GM12878 (cell line): Measurements from ENCODE around the gene NPR2. TPM values are rescaled to one million over a fixed set of nuclear protein-coding genes. Genes with fewer than 3 reads are reported as not detected.

Experiments
- ATAC-seq: fragments of 200-7000 bp; cut with Tn5 transposase; 3 replicates; pipeline ENCODE4 v1.9.1; 2020; ENCODE audit warnings: mild to moderate bottlenecking, moderate library complexity
- BruUV-seq: library from RNA; stranded (reverse); fragments of 400-500 nt; replicated peaks from 2 replicates; lab custom pipeline; 2021; lab: Mats Ljungman, UMichigan
- CTCF ChIA-PET: fragments of 300-600 bp; sonication (Branson Sonifier 250); formaldehyde crosslinking; extraction: SDS; loops from one replicate; lab custom pipeline; 2021; ENCODE audit warnings: inconsistent platforms; lab: Yijun Ruan, JAX
- POLR2A ChIA-PET: fragments of 350-600 bp; formaldehyde crosslinking; extraction: SDS; loops from one replicate; lab custom pipeline; 2021; ENCODE audit warnings: inconsistent platforms; lab: Charles Lee
- RAD21 ChIA-PET: fragments of 300-600 bp; sonication (Branson Sonifier 250); formaldehyde crosslinking; loops from one replicate; lab custom pipeline; 2023; ENCODE audit warnings: antibody characterized with exemption; ENCODE audit not compliant: unreplicated experiment; lab: Charles Lee
- SMC1A ChIA-PET: fragments of 300-600 bp; sonication (Branson Sonifier 250); formaldehyde crosslinking; loops from one replicate; lab custom pipeline; 2023; ENCODE audit not compliant: unreplicated experiment, uncharacterized antibody; lab: Charles Lee
- DNase-seq: peaks from one replicate; pipeline ENCODE4 v3.0.0-alpha.2; 2011; ENCODE audit warnings: low read depth, low spot score
- FAIRE-seq: peaks from 3 replicates; lab custom pipeline; 2011; peaks lifted over from hg19 to GRCh38; lab: Jason Lieb, UNC
- H2AFZ ChIP-seq: 2 replicates; pipeline ENCODE4 v1.6.0; 2011; ENCODE audit warnings: low read depth, low read length, control low read depth; ENCODE audit not compliant: control insufficient read depth
- H3K27ac ChIP-seq: 2 replicates; pipeline ENCODE4 v1.5.1; 2011; ENCODE audit warnings: control low read depth; ENCODE audit not compliant: control insufficient read depth, insufficient read depth
- H3K27me3 ChIP-seq, 2 experiments: replicated peaks in 1 of 2; 2 replicates each; pipeline versions ENCODE4 v1.6.0 to v1.6.1; 2011; ENCODE audit warnings: low read length in 1 of 2; ENCODE audit not compliant: control insufficient read depth in 2 of 2, insufficient read depth in 2 of 2
- H3K36me3 ChIP-seq, 2 experiments: 2 replicates each; pipeline ENCODE4 v1.5.1; 2011; ENCODE audit warnings: low read length in 1 of 2; ENCODE audit not compliant: control insufficient read depth in 2 of 2, insufficient read depth in 2 of 2
- H3K4me1 ChIP-seq: 2 replicates; pipeline ENCODE4 v1.6.1; 2011; ENCODE audit warnings: mild to moderate bottlenecking, low read length, moderate library complexity, mixed read lengths; ENCODE audit not compliant: control insufficient read depth, insufficient read depth
- H3K4me2 ChIP-seq: 2 replicates; pipeline ENCODE4 v1.6.0; 2011; ENCODE audit warnings: control low read depth; ENCODE audit not compliant: control insufficient read depth, insufficient read depth
- H3K4me3 ChIP-seq: fragments of 200-600 bp; sonication (generic); 2 replicates; pipeline ENCODE4 v1.5.1; 2016
- H3K79me2 ChIP-seq: 2 replicates; pipeline ENCODE4 v1.6.0; 2011; ENCODE audit warnings: low read length; ENCODE audit not compliant: control insufficient read depth, insufficient read depth
- H3K9ac ChIP-seq: 2 replicates; pipeline ENCODE4 v1.8.0; 2011; ENCODE audit warnings: low read length, control low read depth, mixed read lengths; ENCODE audit not compliant: control insufficient read depth, insufficient read depth
- H3K9me3 ChIP-seq: replicated peaks from 3 replicates; pipeline ENCODE4 v1.5.1; 2011; ENCODE audit warnings: mild to moderate bottlenecking, low read length; ENCODE audit not compliant: control insufficient read depth, insufficient read depth
- H4K20me1 ChIP-seq: 2 replicates; pipeline ENCODE4 v1.6.0; 2011; ENCODE audit not compliant: control insufficient read depth, insufficient read depth
- POLR2AphosphoS5 ChIP-seq: IDR thresholded peaks from 2 replicates; pipeline ENCODE4 v1.6.1; 2011; ENCODE audit warnings: mild to moderate bottlenecking, low read length, inconsistent platforms
- RCOR1 ChIP-seq: conservative IDR thresholded peaks from 2 replicates; pipeline ENCODE4 v1.6.1; 2012; ENCODE audit warnings: low read depth, low read length, improper control_type of control experiment
- SMC3 ChIP-seq: IDR thresholded peaks from 2 replicates; pipeline ENCODE4 v1.6.1; 2011; ENCODE audit warnings: low read length, improper control_type of control experiment, borderline replicate concordance
- SRF ChIP-seq, 2 experiments: IDR thresholded peaks; 2 replicates each; pipeline ENCODE4 v1.6.1; 2011; ENCODE audit warnings: low read depth in 2 of 2, low read length in 2 of 2, mild to moderate bottlenecking in 1 of 2, moderate library complexity in 1 of 2
- SUZ12 ChIP-seq: fragments of 200-600 bp; sonication (generic); IDR thresholded peaks from one replicate; pipeline ENCODE4 v1.6.1; 2018; ENCODE audit warnings: antibody characterized with exemption, mild to moderate bottlenecking; ENCODE audit not compliant: unreplicated experiment
- WGBS: methylation state at CpG from one replicate; pipeline ENCODE4 v1.1.6; 2016; ENCODE audit warnings: low lambda C conversion rate; ENCODE audit not compliant: insufficient replicate concordance, insufficient coverage; ENCODE audit errors: missing lambda C conversion rate; 5-methylcytosine and 5-hydroxymethylcytosine counted together
- in situ Hi-C: fragments of 300-500 bp; cut with MboI; formaldehyde crosslinking; loops from 9 replicates; pipeline ENCODE4 v1.14.3; 2018; ENCODE audit warnings: mixed read lengths
- intact Hi-C: fragments of 100-400 bp; cut with micrococcal nuclease; formaldehyde crosslinking; loops from one replicate; pipeline ENCODE4 v1.14.2; 2022; ENCODE audit not compliant: unreplicated experiment
- polyA plus RNA-seq, 11 experiments: library from polyadenylated mRNA; depleted of rRNA in 4 of 11; unstranded in 6 of 11; stranded (reverse) in 5 of 11; fragments of >200 nt; fragmentation: Nextera tagmentation in 4 of 11; fragmentation: Illumina TruSeq in 1 of 11; extraction: Ambion mirVana in 4 of 11; extraction: Trizol in 1 of 11; gene quantifications; 1 replicate in 1 of 11; 2 replicates in 10 of 11; pipeline versions ENCODE4 v1.2.1 to v1.2.3, GENCODE V29; 2011 to 2016; ENCODE audit warnings: inconsistent platforms in 2 of 11, missing spikeins in 2 of 11, low read depth in 1 of 11
- total RNA-seq, 4 experiments: library from RNA; depleted of rRNA in 3 of 4; stranded (reverse); fragments of >200 nt in 3 of 4; fragmentation: Illumina TruSeq in 1 of 4; extraction: Trizol in 1 of 4; gene quantifications; 2 replicates each; pipeline versions ENCODE4 v1.2.1 to v1.2.3, GENCODE V29; 2013 to 2021
- TF ChIP-seq, protein P1 (sequence below): fragments of 450-650 bp; IDR thresholded peaks from 2 replicates; pipeline ENCODE4 v1.6.1; 2018; ENCODE audit warnings: borderline replicate concordance, mild to moderate bottlenecking; ENCODE audit not compliant: partially characterized antibody
- TF ChIP-seq, protein P2 (sequence below): IDR thresholded peaks from 2 replicates; pipeline ENCODE4 v1.6.1; 2011; ENCODE audit warnings: borderline replicate concordance, low read depth, mild to moderate bottlenecking, moderate library complexity, mixed read lengths, low read length; ENCODE audit not compliant: insufficient read depth; ENCODE audit errors: extremely low read length

NPR2 gene
- total and polyA plus RNA-seq, 10 of the 15 experiments (the other 5 are each of a cell fraction or from before 2014, with no cell fraction given), result 2.0 to 20.9 (median 6.8) TPM

DNA sequence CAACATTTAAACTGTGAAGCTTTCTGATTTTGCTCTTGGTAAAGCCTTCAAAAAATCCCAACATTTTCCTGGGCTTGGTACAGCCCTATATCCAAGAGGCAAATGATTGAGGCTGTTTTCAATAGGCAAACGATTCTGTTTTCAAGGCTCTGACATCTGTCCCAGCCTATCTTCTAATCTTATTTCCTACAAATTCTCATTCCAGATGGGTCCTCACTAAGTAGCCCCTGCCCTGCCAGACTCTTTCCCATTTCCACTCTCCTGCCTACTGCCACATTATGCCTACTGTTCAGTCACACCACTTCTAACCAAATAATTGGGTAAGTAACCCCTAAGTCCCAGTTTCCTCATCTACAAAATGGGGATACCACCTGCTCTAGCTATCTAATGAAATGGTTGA lies 45.8 kb upstream of the NPR2 start (continued):
- TF ChIP-seq, protein P1, sequence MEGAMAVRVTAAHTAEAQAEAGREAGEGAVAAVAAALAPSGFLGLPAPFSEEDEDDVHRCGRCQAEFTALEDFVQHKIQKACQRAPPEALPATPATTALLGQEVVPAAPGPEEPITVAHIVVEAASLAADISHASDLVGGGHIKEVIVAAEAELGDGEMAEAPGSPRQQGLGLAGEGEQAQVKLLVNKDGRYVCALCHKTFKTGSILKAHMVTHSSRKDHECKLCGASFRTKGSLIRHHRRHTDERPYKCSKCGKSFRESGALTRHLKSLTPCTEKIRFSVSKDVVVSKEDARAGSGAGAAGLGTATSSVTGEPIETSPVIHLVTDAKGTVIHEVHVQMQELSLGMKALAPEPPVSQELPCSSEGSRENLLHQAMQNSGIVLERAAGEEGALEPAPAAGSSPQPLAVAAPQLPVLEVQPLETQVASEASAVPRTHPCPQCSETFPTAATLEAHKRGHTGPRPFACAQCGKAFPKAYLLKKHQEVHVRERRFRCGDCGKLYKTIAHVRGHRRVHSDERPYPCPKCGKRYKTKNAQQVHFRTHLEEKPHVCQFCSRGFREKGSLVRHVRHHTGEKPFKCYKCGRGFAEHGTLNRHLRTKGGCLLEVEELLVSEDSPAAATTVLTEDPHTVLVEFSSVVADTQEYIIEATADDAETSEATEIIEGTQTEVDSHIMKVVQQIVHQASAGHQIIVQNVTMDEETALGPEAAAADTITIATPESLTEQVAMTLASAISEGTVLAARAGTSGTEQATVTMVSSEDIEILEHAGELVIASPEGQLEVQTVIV, result no peak

DNA sequence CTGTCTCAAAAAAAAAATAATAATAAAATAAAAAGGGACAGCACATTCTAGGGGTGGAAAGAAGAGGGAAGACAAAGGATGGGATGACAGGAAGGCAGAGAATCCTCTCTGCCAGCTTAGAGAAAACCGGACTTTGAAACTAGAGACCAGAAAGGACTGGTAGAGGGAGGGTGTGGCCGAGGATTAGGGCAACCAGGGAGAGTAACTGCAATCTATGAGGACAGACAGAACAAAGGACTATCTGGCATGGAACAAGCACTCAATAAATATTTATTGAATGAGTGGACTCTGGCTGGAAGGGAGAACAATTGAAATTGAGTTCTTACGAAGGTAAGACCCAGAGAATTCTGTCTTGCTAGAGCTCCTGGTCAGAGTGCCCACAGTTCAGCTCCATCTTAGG lies 44.8 kb upstream of the NPR2 start:
- Histone ChIP-seq H3K27ac (peak overlapping the region; percentile 13; the same call in 1 of the 2 replicates), H2AFZ (no peak overlapping the region), H3K9me3 (no peaks in the 10 kb centered on the region), H3K9ac (peak overlapping the region; percentile 82), H3K79me2 (peaks cover 51% of the 10 kb centered on the region), H4K20me1 (no peaks in the 10 kb centered on the region; the same call in 1 of the 2 replicates), H3K27me3 (no peaks in the 10 kb centered on the region), H3K4me1 (peaks cover 4% of the 10 kb centered on the region), H3K36me3 (peaks cover 4 to 25% of the 10 kb centered on the region in 2 experiments), H3K4me2 (peak overlapping the region; percentile 91), H3K4me3 (peak overlapping the region; percentile 99)
- in situ Hi-C loops (no loop called here), intact Hi-C loops (no loop called here)
- TF ChIP-seq, protein P2, sequence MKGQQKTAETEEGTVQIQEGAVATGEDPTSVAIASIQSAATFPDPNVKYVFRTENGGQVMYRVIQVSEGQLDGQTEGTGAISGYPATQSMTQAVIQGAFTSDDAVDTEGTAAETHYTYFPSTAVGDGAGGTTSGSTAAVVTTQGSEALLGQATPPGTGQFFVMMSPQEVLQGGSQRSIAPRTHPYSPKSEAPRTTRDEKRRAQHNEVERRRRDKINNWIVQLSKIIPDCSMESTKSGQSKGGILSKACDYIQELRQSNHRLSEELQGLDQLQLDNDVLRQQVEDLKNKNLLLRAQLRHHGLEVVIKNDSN, result no peak
- TF ChIP-seq RCOR1 (no peak), SMC3 (no peak), SRF (IDR thresholded peaks at IDR 0.05; ENCODE audit: low read depth in 2 of 2, low read length in 2 of 2) (no peak), SUZ12 (no peak), POLR2AphosphoS5 (no peak)
- no peak for FAIRE-seq
- ChIA-PET POLR2A (interaction anchor here (0.9 to 6.2 kb wide), 5 partner anchors 10 to 67 kb away, joined by 3 to 70 read pairs (median 6); partner anchors contain the start of genes CREB3 and TLN1), RAD21 (interaction anchor here (0.8 to 5.0 kb wide), 5 partner anchors 11 to 88 kb away, joined by 4 to 74 read pairs (median 6); partner anchors contain the start of genes CCDC107, CREB3, RMRP and TLN1), SMC1A (interaction anchor here (0.7 to 4.1 kb wide), 9 partner anchors 8 to 136 kb away, joined by 3 to 39 read pairs (median 5); partner anchors contain the start of genes CREB3 and TLN1), CTCF (interaction anchor here (1.0 to 9.5 kb wide), 13 partner anchors 8 to 143 kb away, joined by 3 to 147 read pairs (median 4); partner anchors contain the start of genes CCDC107, CREB3, RMRP and TLN1)
- DNase-seq, result no peak
- no peak for ATAC-seq
- no TSS peak for BruUV-seq
- WGBS, result 92% methylated on average over 3 of the region's 3 CpGs
